Measurements from ENCODE around the gene GALNT18. TPM values are rescaled to one million over a fixed set of nuclear protein-coding genes. Genes with fewer than 3 reads are reported as not detected.

The GALNT18 gene
- total RNA-seq, 2 donors from 2014 or later = 2.4 to 2.5 TPM

GRCh38 chr11:11428714-11429113 lies 193.1 kb downstream of the GALNT18 start:
- ATAC-seq (replicated peaks in 1 of 2) (no peak), DNase-seq (no peak)
- Mint-ChIP-seq H3K36me3 (ENCODE audit: insufficient read depth in 2 of 2) (no peaks in the 10 kb centered on the region), H3K4me3 (no peak overlapping the region), H3K9me3 (no peaks in the 10 kb centered on the region), H3K4me1 (ENCODE audit: low read depth) (no peaks in the 10 kb centered on the region), H3K27me3 (ENCODE audit: low read depth) (no peaks in the 10 kb centered on the region), H3K27ac (no peak overlapping the region)

GRCh38 chr11:11427542-11427941 lies 194.3 kb downstream of the GALNT18 start:
- no peak overlapping the region for H3K4me3 Mint-ChIP-seq
- DNase-seq = no peak
- H3K4me1 Mint-ChIP-seq (ENCODE audit: low read depth) = no peaks in the 10 kb centered on the region

GRCh38 chr11:11427140-11427539 lies 194.7 kb downstream of the GALNT18 start:
- no peaks in the 10 kb centered on the region for H3K9me3 Mint-ChIP-seq
- no peak overlapping the region for H3K27ac Mint-ChIP-seq
- no peaks in the 10 kb centered on the region for H3K4me1 Mint-ChIP-seq (ENCODE audit: low read depth)
- H3K27me3 Mint-ChIP-seq (ENCODE audit: low read depth) = no peaks in the 10 kb centered on the region
- no peaks in the 10 kb centered on the region for H3K36me3 Mint-ChIP-seq (ENCODE audit: insufficient read depth in 2 of 2)
- ATAC-seq (replicated peaks in 1 of 2) (no peak), DNase-seq (no peak)
- H3K4me3 Mint-ChIP-seq = no peak overlapping the region

More at GRCh38 chr11:11427542-11427941, 194.3 kb downstream of the GALNT18 start:
- Mint-ChIP-seq H3K27me3 (ENCODE audit: low read depth) (no peaks in the 10 kb centered on the region), H3K9me3 (no peaks in the 10 kb centered on the region), H3K27ac (no peak overlapping the region), H3K36me3 (ENCODE audit: insufficient read depth in 2 of 2) (no peaks in the 10 kb centered on the region)
- ATAC-seq (replicated peaks in 1 of 2) = no peak

GRCh38 chr11:11426226-11426952 lies 195.4 kb downstream of the GALNT18 start:
- H3K27ac Mint-ChIP-seq = no peak overlapping the region
- DNase-seq = no peak
- no peak overlapping the region for H3K4me3 Mint-ChIP-seq
- H3K4me1 Mint-ChIP-seq (ENCODE audit: low read depth) = no peaks in the 10 kb centered on the region
- no peaks in the 10 kb centered on the region for H3K9me3 Mint-ChIP-seq
- H3K27me3 Mint-ChIP-seq (ENCODE audit: low read depth) = no peaks in the 10 kb centered on the region
- ATAC-seq (replicated peaks in 1 of 2) = no peak
- H3K36me3 Mint-ChIP-seq (ENCODE audit: insufficient read depth in 2 of 2) = no peaks in the 10 kb centered on the region

GRCh38 chr11:11425806-11426205 lies 196.0 kb downstream of the GALNT18 start:
- no peaks in the 10 kb centered on the region for H3K27me3 Mint-ChIP-seq (ENCODE audit: low read depth)
- no peaks in the 10 kb centered on the region for H3K4me1 Mint-ChIP-seq (ENCODE audit: low read depth)
- no peak overlapping the region for H3K4me3 Mint-ChIP-seq
- no peaks in the 10 kb centered on the region for H3K9me3 Mint-ChIP-seq
- DNase-seq = no peak
- H3K27ac Mint-ChIP-seq = no peak overlapping the region
- no peaks in the 10 kb centered on the region for H3K36me3 Mint-ChIP-seq (ENCODE audit: insufficient read depth in 2 of 2)
- no peak for ATAC-seq (replicated peaks in 1 of 2)

GRCh38 chr11:11424688-11425087 lies 197.1 kb downstream of the GALNT18 start:
- Mint-ChIP-seq H3K36me3 (ENCODE audit: insufficient read depth in 2 of 2) (no peaks in the 10 kb centered on the region), H3K4me1 (ENCODE audit: low read depth) (no peaks in the 10 kb centered on the region), H3K27ac (no peak overlapping the region), H3K27me3 (ENCODE audit: low read depth) (no peaks in the 10 kb centered on the region), H3K4me3 (no peak overlapping the region), H3K9me3 (no peaks in the 10 kb centered on the region)
- ATAC-seq (replicated peaks in 1 of 2) = no peak
- no peak for DNase-seq

GRCh38 chr11:11422411-11423128 lies 199.2 kb downstream of the GALNT18 start:
- ATAC-seq (replicated peaks in 1 of 2) = no peak

GRCh38 chr11:11421509-11421908 lies 200.3 kb downstream of the GALNT18 start:
- DNase-seq = no peak
- ATAC-seq (replicated peaks in 1 of 2) = no peak
- H3K36me3 Mint-ChIP-seq (ENCODE audit: insufficient read depth in 2 of 2) = no peaks in the 10 kb centered on the region
- H3K4me3 Mint-ChIP-seq = no peak overlapping the region
- H3K27ac Mint-ChIP-seq = no peak overlapping the region
- H3K27me3 Mint-ChIP-seq (ENCODE audit: low read depth) = peaks cover 16% of the 10 kb centered on the region
- no peaks in the 10 kb centered on the region for H3K4me1 Mint-ChIP-seq (ENCODE audit: low read depth)
- no peaks in the 10 kb centered on the region for H3K9me3 Mint-ChIP-seq

More at GRCh38 chr11:11422411-11423128, 199.2 kb downstream of the GALNT18 start:
- Mint-ChIP-seq H3K27me3 (ENCODE audit: low read depth) (peaks cover 9% of the 10 kb centered on the region), H3K27ac (no peak overlapping the region), H3K36me3 (ENCODE audit: insufficient read depth in 2 of 2) (no peaks in the 10 kb centered on the region), H3K4me1 (ENCODE audit: low read depth) (no peaks in the 10 kb centered on the region), H3K9me3 (no peaks in the 10 kb centered on the region), H3K4me3 (no peak overlapping the region)
- DNase-seq = no peak

GRCh38 chr11:11420899-11421285 lies 200.9 kb downstream of the GALNT18 start:
- Mint-ChIP-seq H3K9me3 (no peaks in the 10 kb centered on the region), H3K4me3 (no peak overlapping the region), H3K4me1 (ENCODE audit: low read depth) (no peaks in the 10 kb centered on the region), H3K36me3 (ENCODE audit: insufficient read depth in 2 of 2) (no peaks in the 10 kb centered on the region), H3K27ac (no peak overlapping the region), H3K27me3 (ENCODE audit: low read depth) (peaks cover 22% of the 10 kb centered on the region)
- ATAC-seq (replicated peaks in 1 of 2) (no peak), DNase-seq (no peak)

GRCh38 chr11:11420191-11420898 lies 201.5 kb downstream of the GALNT18 start:
- Mint-ChIP-seq H3K9me3 (no peaks in the 10 kb centered on the region), H3K27ac (no peak overlapping the region), H3K4me3 (no peak overlapping the region), H3K4me1 (ENCODE audit: low read depth) (no peaks in the 10 kb centered on the region), H3K27me3 (ENCODE audit: low read depth) (peaks cover 27% of the 10 kb centered on the region), H3K36me3 (ENCODE audit: insufficient read depth in 2 of 2) (no peaks in the 10 kb centered on the region)
- ATAC-seq (replicated peaks in 1 of 2) (no peak), DNase-seq (no peak)

GRCh38 chr11:11419747-11420146 lies 202.1 kb downstream of the GALNT18 start:
- DNase-seq (no peak), ATAC-seq (replicated peaks in 1 of 2) (no peak)
- Mint-ChIP-seq H3K36me3 (ENCODE audit: insufficient read depth in 2 of 2) (no peaks in the 10 kb centered on the region), H3K4me3 (no peak overlapping the region), H3K27ac (no peak overlapping the region), H3K27me3 (ENCODE audit: low read depth) (peaks cover 27% of the 10 kb centered on the region), H3K9me3 (no peaks in the 10 kb centered on the region), H3K4me1 (ENCODE audit: low read depth) (no peaks in the 10 kb centered on the region)

GRCh38 chr11:11416917-11417316 lies 204.9 kb downstream of the GALNT18 start:
- no peaks in the 10 kb centered on the region for H3K9me3 Mint-ChIP-seq
- no peak overlapping the region for H3K27ac Mint-ChIP-seq
- peaks cover 33% of the 10 kb centered on the region for H3K27me3 Mint-ChIP-seq (ENCODE audit: low read depth)
- no peaks in the 10 kb centered on the region for H3K36me3 Mint-ChIP-seq (ENCODE audit: insufficient read depth in 2 of 2)
- no peaks in the 10 kb centered on the region for H3K4me1 Mint-ChIP-seq (ENCODE audit: low read depth)
- no peak overlapping the region for H3K4me3 Mint-ChIP-seq
- ATAC-seq (replicated peaks in 1 of 2) (no peak), DNase-seq (no peak)

GRCh38 chr11:11416502-11416901 lies 205.3 kb downstream of the GALNT18 start:
- H3K27ac Mint-ChIP-seq = no peak overlapping the region
- no peaks in the 10 kb centered on the region for H3K4me1 Mint-ChIP-seq (ENCODE audit: low read depth)
- DNase-seq = no peak
- no peak overlapping the region for H3K4me3 Mint-ChIP-seq
- no peaks in the 10 kb centered on the region for H3K36me3 Mint-ChIP-seq (ENCODE audit: insufficient read depth in 2 of 2)
- peaks cover 33% of the 10 kb centered on the region for H3K27me3 Mint-ChIP-seq (ENCODE audit: low read depth)
- no peaks in the 10 kb centered on the region for H3K9me3 Mint-ChIP-seq
- no peak for ATAC-seq (replicated peaks in 1 of 2)

Data from activated T-cell treated with anti-CD3 and anti-CD28 coated beads, Interleukin-2, amount 50 U/mL, for 72 hours (primary cell).